Left forelimb (tissue), 1 donor: ENCODE data around the gene NUFIP1.
"Not testable (repeated sequence)": the region's sequence is repeated elsewhere in the genome, so short reads cannot be mapped to it uniquely, and the experiment has no call there.

ENCODE experiments used
- DNase-seq: peaks from one replicate; pipeline ENCODE4 v3.0.0-alpha.2; 2018; ENCODE audit warnings: low spot score

NUFIP1 gene

GRCh38 chr13:44989071-44989889 lies at the start of gene NUFIP1, which contains the start of gene GPALPP1:
NUFIP1 (minus strand) TSS chr13:44989471; CDS start chr13:44989436, 35 bp downstream.
GPALPP1 (plus strand) TSS chr13:44989538; CDS start chr13:44989655, 117 bp downstream.
- DNase-seq = peak; percentile 96

DNA sequence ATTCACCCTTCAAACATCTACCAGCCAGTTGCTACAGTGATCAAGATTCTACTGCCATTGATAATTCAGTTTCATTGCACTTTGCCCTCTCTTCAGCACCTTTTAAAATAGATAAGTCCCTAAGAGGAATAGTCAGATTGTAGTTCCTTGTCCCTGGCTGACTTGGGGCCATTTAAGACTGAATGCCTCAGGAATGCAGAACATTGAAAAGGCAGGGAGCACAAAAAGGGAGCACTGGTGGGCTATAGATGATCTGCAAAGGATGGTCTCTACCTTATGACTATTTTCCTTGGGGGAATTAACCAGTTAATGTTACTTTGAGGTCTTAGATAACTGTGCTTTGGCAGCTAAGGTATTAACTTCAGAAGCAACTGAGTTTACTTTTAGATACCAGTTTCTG lies 46.9 kb upstream of the NUFIP1 start:
- no peak for DNase-seq

DNA sequence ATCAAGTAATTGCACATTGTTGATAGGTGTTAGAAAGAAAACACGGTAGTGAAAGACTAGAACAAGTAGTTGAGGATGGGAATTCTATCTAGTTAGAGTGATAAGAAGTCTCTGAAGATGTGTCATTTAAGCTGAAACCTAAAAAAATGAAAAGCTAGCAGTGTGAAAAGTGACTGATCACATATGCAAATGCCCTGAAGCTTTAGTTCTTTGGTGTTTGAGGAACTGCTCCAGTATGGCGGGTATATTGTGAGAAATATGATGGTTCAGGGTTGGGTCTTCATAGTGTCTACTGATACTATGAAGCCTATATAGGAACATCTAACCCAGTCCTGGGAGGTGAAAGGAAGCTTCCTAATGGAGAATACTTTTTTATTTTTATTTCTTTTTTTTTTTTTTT lies 45.1 kb upstream of the NUFIP1 start:
- no peak for DNase-seq

GRCh38 chr13:45024847-45025246 lies 35.6 kb upstream of the NUFIP1 start:
- DNase-seq = no peak

- no peak for DNase-seq
Measured at GRCh38 chr13:45021250-45021649, 32.0 kb upstream of the NUFIP1 start.

GRCh38 chr13:45019981-45020380 lies 30.7 kb upstream of the NUFIP1 start:
- not testable (repeated sequence) for DNase-seq

GRCh38 chr13:45016792-45017425 lies 27.6 kb upstream of the NUFIP1 start:
- DNase-seq = no peak

DNA sequence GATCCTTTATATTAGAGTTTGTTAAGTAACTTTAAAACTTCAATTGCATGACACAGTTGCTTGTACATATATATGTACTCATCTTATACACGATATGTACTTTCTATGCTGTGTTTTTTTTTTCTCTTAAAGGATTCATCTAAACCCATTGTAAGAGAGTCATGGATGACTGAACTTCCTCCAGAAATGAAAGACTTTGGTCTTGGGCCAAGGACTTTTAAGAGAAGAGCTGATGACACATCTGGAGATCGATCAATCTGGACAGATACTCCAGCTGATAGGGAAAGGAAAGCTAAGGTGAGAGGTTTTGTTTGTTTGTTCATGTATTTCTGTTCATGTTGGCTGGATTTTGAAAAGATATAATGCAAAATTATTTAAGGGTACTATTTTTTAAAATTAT lies 26.0 kb upstream of the NUFIP1 start:
- no peak for DNase-seq

- no peak for DNase-seq
Measured at GRCh38 chr13:45011198-45011597, 21.9 kb upstream of the NUFIP1 start.

GRCh38 chr13:45007823-45008222 lies 18.6 kb upstream of the NUFIP1 start:
- DNase-seq = no peak

DNA sequence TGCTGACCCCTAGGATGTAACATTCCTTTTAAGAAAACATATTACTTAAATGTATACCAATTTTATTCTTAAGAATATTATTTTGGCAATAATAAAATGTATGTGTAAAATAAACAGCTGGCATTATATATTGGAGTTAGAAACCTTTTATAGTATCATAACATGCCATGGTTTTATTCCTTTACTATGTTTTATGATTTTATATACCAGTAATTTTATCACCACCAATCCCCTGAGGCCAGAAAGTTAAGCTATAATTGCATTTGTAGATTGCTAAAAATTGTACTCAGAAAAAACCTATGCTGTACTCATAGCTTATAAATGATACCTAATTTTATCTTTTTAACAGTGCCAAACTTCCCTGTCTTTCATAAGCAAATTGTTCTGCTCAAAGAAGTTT lies 18.0 kb upstream of the NUFIP1 start:
- DNase-seq = no peak

GRCh38 chr13:45004096-45004495 lies 14.8 kb upstream of the NUFIP1 start:
- no peak for DNase-seq

DNA sequence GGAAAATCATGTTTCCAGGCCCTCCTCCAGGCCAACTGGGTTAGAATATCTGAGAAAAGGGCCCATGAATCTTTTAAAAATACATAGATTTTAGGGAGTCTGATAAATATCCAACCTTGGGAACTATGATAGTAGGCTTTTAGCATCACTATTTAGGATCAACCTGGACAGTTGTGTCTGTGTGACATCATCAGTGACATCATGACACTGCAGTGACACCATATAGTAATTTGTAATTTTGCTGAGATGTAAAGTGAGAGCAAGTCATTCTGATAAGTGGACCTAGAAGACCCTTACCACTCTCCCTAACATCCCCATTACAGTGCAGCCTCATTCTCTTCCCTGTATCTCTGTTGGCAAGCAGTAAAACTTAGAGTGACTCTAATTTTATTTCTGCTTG lies 14.1 kb upstream of the NUFIP1 start:
- no peak for DNase-seq

- DNase-seq = no peak
Measured at GRCh38 chr13:44989941-44990340, 670 bp upstream of the NUFIP1 start.

DNA sequence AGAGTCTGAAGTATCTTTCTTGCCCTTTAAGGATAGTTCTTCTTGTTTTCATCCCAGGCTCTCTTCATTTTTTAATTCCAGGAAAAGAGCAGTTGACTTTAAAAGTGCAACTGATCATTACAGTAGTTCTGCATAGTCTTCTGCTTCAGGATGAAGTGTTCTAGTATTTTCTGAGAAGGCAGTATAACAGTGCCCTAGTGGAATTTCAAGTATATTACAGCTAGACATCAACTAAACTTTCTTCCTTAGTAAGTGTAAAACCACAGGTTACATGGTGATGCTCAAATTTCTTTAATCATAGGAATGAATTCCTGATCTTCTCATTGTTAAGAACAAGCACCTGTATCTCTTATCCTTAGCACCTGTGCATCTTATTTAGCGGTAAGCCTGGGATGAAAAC lies 10.9 kb downstream of the NUFIP1 start:
- no peak for DNase-seq

- no peak for DNase-seq
Measured at GRCh38 chr13:44976949-44977583, 12.2 kb downstream of the NUFIP1 start.

DNA sequence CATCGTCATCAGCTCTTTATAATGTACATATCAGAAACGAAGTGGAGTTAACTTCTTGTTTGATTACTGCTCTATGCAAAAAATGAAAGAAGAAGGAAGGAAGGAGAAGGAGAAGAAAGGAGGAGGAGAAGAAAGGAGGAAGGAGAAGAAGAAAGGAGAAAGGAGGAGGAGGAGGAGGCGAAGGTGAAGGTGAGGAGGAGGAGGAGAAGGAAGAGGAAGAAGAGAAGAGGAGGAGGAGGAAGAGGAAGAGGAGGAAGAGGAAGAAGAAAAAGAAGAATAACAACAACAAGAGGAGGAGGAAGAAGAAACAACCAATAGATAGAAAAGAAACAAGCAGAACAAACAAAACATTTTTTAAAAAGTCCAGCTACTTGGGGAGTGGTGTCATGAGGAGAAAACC lies 13.1 kb downstream of the NUFIP1 start:
- DNase-seq = no peak

GRCh38 chr13:44974056-44974793 lies 15.0 kb downstream of the NUFIP1 start:
- no peak for DNase-seq

DNA sequence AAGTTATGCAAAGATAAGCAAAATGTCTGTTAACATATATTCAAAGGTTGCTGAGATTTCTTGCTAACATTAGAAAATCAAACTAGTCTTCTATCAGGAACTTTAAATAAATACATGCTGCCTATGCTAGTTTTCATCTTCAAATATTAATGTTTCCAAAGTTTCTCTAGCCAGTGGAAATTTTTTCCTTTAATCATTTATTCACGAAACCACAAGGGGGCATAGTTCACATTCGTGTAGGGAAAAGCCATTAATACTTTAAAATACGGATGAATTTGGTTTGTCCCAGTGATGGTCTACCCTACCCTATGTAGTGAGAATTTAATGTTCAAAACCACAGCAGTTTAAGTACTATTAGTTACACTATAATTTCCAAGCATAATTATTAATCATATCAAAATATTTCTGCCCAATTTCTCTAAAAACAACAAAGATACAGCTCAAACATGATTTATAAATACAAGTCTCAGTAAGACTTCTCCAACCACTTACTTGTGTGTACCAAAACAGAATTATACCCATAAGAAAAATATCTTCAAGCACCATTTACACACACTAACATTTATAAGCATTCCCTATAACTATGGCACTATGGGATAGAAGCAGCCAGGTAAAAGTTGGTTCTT lies 16.2 kb downstream of the NUFIP1 start:
- no peak for DNase-seq

GRCh38 chr13:44971656-44972595 lies 17.3 kb downstream of the NUFIP1 start:
- no peak for DNase-seq
